HFFc6 (cell line): ENCODE data around the gene FRAT2. TPM values are rescaled to one million over a fixed set of nuclear protein-coding genes. Genes with fewer than 3 reads are reported as not detected.
A peak's percentile ranks its signal among the peaks of the same experiment; 100 is the strongest.
"Not testable (repeated sequence)": the region's sequence is repeated elsewhere in the genome, so short reads cannot be mapped to it uniquely, and the experiment has no call there.

Experiments
- DNase-seq: peaks from one replicate; pipeline ENCODE4 v3.0.0-alpha.2; 2018
- H3K27ac Mint-ChIP-seq: 2 replicates; pipeline ENCODE4 v1.8.0; 2020; ENCODE audit warnings: mild to moderate bottlenecking, mixed read lengths
- H3K27me3 Mint-ChIP-seq: 2 replicates; pipeline ENCODE4 v1.8.0; 2021; ENCODE audit warnings: mild to moderate bottlenecking, moderate library complexity, mixed read lengths; ENCODE audit not compliant: insufficient read depth
- H3K36me3 Mint-ChIP-seq: 2 replicates; pipeline ENCODE4 v1.8.0; 2021; ENCODE audit warnings: low read depth, mixed read lengths
- H3K4me1 Mint-ChIP-seq: 2 replicates; pipeline ENCODE4 v1.8.0; 2020; ENCODE audit warnings: low read depth, mixed read lengths
- H3K4me3 Mint-ChIP-seq: 2 replicates; pipeline ENCODE4 v1.8.0; 2020; ENCODE audit warnings: mild to moderate bottlenecking, moderate library complexity, mixed read lengths
- H3K9me3 Mint-ChIP-seq: 2 replicates; pipeline ENCODE4 v1.8.0; 2020; ENCODE audit warnings: mild to moderate bottlenecking, mixed read lengths
- CTCF ChIP-seq: fragments of 200-600 bp; sonication (generic); IDR thresholded peaks from 2 replicates; pipeline ENCODE4 v1.5.0; 2021; ENCODE audit warnings: antibody characterized with exemption, mild to moderate bottlenecking
- total RNA-seq, 6 experiments: library from RNA; stranded (reverse); fragmentation: NEBNext Ultra II Directional; extraction: Animal tissue kit (Norgen Biotek cat#: 25700); gene quantifications; 2 replicates in 1 of 6; 3 replicates in 5 of 6; pipeline ENCODE4 v1.2.3, GENCODE V29; 2021

Gene FRAT2
- total RNA-seq, 6 experiments from 2014 or later, result 2.2 to 2.9 (median 2.6) TPM

GRCh38 chr10:97292097-97292861, 42.2 kb downstream of the FRAT2 start, which contains the start of gene ARHGAP19:
ARHGAP19 (minus strand) TSS chr10:97292637; CDS start chr10:97292627, 10 bp downstream.
- peak within 1 kb of the TSS; percentile 98 for H3K4me3 Mint-ChIP-seq
- no peaks in the 10 kb centered on the region for H3K9me3 Mint-ChIP-seq
- peaks cover 17% of the 10 kb centered on the region for H3K4me1 Mint-ChIP-seq
- peaks cover 5% of the 10 kb centered on the region; the same call in 1 of the 2 replicates for H3K27me3 Mint-ChIP-seq
- peak within 1 kb of the TSS; percentile 98 for H3K27ac Mint-ChIP-seq
- H3K36me3 Mint-ChIP-seq, result peaks cover 5% of the 10 kb centered on the region; the same call in 1 of the 2 replicates
- DNase-seq, result peak; percentile 99
- peak; percentile 46 for TF ChIP-seq CTCF

- Mint-ChIP-seq H3K27me3 (peaks cover 5% of the 10 kb centered on the region; the same call in 1 of the 2 replicates), H3K4me3 (peak overlapping the region; percentile 98), H3K9me3 (no peaks in the 10 kb centered on the region), H3K27ac (peak overlapping the region; percentile 98), H3K4me1 (peaks cover 17% of the 10 kb centered on the region), H3K36me3 (peaks cover 5% of the 10 kb centered on the region; the same call in 1 of the 2 replicates)
- DNase-seq, result peak; percentile 6
- no peak for TF ChIP-seq CTCF
These were observed 43.0 kb downstream of the FRAT2 start for GRCh38 chr10:97291357-97292096.

GRCh38 chr10:97290576-97291356, 43.8 kb downstream of the FRAT2 start:
- H3K27me3 Mint-ChIP-seq, DNase-seq, H3K9me3 Mint-ChIP-seq, H3K36me3 Mint-ChIP-seq: not testable (repeated sequence)
- peaks cover 17% of the 10 kb centered on the region for H3K4me1 Mint-ChIP-seq
- H3K4me3 Mint-ChIP-seq, result peak overlapping the region; percentile 98
- peak overlapping the region; percentile 33; the same call in 1 of the 2 replicates for H3K27ac Mint-ChIP-seq

GRCh38 chr10:97290076-97290475, 44.5 kb downstream of the FRAT2 start:
- not testable (repeated sequence) for H3K36me3 Mint-ChIP-seq, H3K27me3 Mint-ChIP-seq
- peaks cover 17% of the 10 kb centered on the region for H3K4me1 Mint-ChIP-seq

More at GRCh38 chr10:97290076-97290475, 44.5 kb downstream of the FRAT2 start:
- H3K27ac Mint-ChIP-seq, H3K4me3 Mint-ChIP-seq, DNase-seq, H3K9me3 Mint-ChIP-seq: not testable (repeated sequence)

Other genes with a start within 250 kb of the FRAT2 start
- under 1 TPM in 1 of 6 experiments, not detected in 5; 0.05 TPM for gene SLIT1, start 148.8 kb downstream of the FRAT2 start, total RNA-seq
- 10 to 100 TPM in 3 of 6 experiments, 1 to 10 TPM in 3; 5.2 to 12.3 (median 10.2) TPM for gene ARHGAP19, start 42.1 kb downstream of the FRAT2 start, total RNA-seq
- 1 to 10 TPM in 4 of 6 experiments, under 1 TPM in 2; 0.82 to 1.3 (median 1.1) TPM for gene FRAT1, start 15.5 kb downstream of the FRAT2 start, total RNA-seq
- gene RRP12, start 66.6 kb upstream of the FRAT2 start, total RNA-seq, result 10 to 100 TPM; 37.3 to 46.6 (median 42.2) TPM
- gene PGAM1, start 91.5 kb upstream of the FRAT2 start, total RNA-seq, result 100 to 1,000 TPM; 505 to 594 (median 542) TPM
- 10 to 100 TPM; 36.2 to 42.8 (median 39.9) TPM for gene EXOSC1, start 111.3 kb upstream of the FRAT2 start, total RNA-seq
- 10 to 100 TPM; 60.7 to 64.9 (median 63.1) TPM for gene ZDHHC16, start 111.4 kb upstream of the FRAT2 start, total RNA-seq
- 10 to 100 TPM; 53.8 to 61.2 (median 56.3) TPM for gene MMS19, start 163.7 kb upstream of the FRAT2 start, total RNA-seq
- 10 to 100 TPM; 31.3 to 42.1 (median 34.8) TPM for gene UBTD1, start 164.2 kb upstream of the FRAT2 start, total RNA-seq
- 1 to 10 TPM in 4 of 6 experiments, under 1 TPM in 2; 0.31 to 7.7 (median 6.5) TPM for gene ANKRD2, start 238.1 kb upstream of the FRAT2 start, total RNA-seq
- under 1 TPM; 0.26 to 0.66 (median 0.46) TPM for gene HOGA1, start 249.7 kb upstream of the FRAT2 start, total RNA-seq